Stimulated activated CD4-positive, alpha-beta T cell treated with anti-CD3 and anti-CD28 coated beads, Interleukin-4, amount 100 ng/mL, for 1 hour (primary cell): ENCODE results near the gene CYRIA.

ENCODE experiments used
- DNase-seq: peaks from one replicate; pipeline ENCODE4 v3.0.0-alpha.2; 2020

CYRIA gene

GRCh38 chr2:16626997-16627605 is 38.5 kb downstream of the CYRIA start:
- no peak for DNase-seq

GRCh38 chr2:16626497-16626896 is 39.1 kb downstream of the CYRIA start:
- DNase-seq = no peak

- no peak for DNase-seq
Observed at GRCh38 chr2:16625759-16626158, 39.9 kb downstream of the CYRIA start.

GRCh38 chr2:16625201-16625729 is 40.4 kb downstream of the CYRIA start:
- DNase-seq = no peak

GRCh38 chr2:16624436-16624780 is 41.2 kb downstream of the CYRIA start:
- DNase-seq = no peak

- DNase-seq = no peak
Observed at GRCh38 chr2:16623564-16624435, 41.8 kb downstream of the CYRIA start.

- no peak for DNase-seq
Observed at GRCh38 chr2:16623031-16623430, 42.6 kb downstream of the CYRIA start.

GRCh38 chr2:16622399-16622968 is 43.1 kb downstream of the CYRIA start:
- DNase-seq = no peak

- no peak for DNase-seq
Observed at GRCh38 chr2:16621316-16621715, 44.3 kb downstream of the CYRIA start.

GRCh38 chr2:16620590-16620989 is 45.0 kb downstream of the CYRIA start:
- no peak for DNase-seq

- no peak for DNase-seq
Observed at GRCh38 chr2:16619576-16620245, 45.9 kb downstream of the CYRIA start.

- no peak for DNase-seq
Observed at GRCh38 chr2:16617282-16618266, 48.1 kb downstream of the CYRIA start.
